H54 (cell line): ENCODE measurements around the gene PNLDC1.

Experiments used
- DNase-seq: peaks from one replicate; pipeline ENCODE4 v3.0.0; 2011; ENCODE audit warnings: low spot score, mixed read lengths; ENCODE audit not compliant: insufficient read length
- FAIRE-seq: peaks from 3 replicates; lab custom pipeline; 2011; peaks lifted over from hg19 to GRCh38; lab: Jason Lieb, UNC
- POLR2A ChIP-seq: IDR thresholded peaks from 2 replicates; pipeline ENCODE4 v1.6.1; 2011; ENCODE audit warnings: low read depth, mild to moderate bottlenecking, low read length

Gene PNLDC1

GRCh38 chr6:159865226-159865920, 65.3 kb downstream of the PNLDC1 start:
- DNase-seq, result no peak
- FAIRE-seq, result no peak
- TF ChIP-seq POLR2A, result no peak

GRCh38 chr6:159866286-159867247, 66.5 kb downstream of the PNLDC1 start:
- no peak for DNase-seq
- no peak for TF ChIP-seq POLR2A
- FAIRE-seq, result no peak
